ENCODE measurements around the gene MRPL14. TPM values are rescaled to one million over a fixed set of nuclear protein-coding genes. Genes with fewer than 3 reads are reported as not detected.

Gene MRPL14
- total RNA-seq, 1 experiment from 2014 or later: 103 TPM

DNA sequence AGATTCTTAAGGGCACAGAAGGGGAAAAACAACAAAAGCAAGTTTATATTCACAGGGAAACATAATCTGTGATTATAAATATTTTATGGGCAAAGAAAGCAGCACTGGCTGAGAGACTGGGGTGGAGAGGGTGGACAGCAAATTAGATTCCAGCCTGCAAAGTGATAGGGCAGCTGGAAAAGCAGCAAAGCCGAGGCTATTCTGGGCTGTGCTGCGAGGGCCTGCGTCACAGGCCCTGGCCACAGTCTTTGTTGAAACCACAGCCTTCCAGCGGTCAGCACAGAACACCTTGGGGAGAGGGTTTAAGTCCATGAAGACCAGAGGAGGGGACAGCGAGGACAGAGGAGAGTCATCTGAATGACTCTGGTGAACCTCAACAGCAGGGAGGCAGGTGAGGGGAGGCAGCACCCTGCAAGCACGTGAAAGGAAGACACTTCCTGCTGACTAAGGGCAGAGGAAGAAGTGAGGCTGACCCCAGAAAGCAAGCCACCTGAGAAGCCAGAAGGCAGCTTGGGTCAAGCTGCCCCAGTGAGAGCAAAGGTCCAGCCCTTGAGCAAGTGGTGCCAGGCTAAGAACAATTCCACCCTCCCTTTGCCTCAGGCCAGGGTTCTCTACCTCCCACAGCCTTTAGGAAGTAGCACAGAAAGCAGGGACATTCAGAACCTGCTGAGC is 17.1 kb downstream of the MRPL14 start:
- no peak overlapping the region for H3K27ac Mint-ChIP-seq (ENCODE audit: unreplicated experiment)
- peaks cover 43% of the 10 kb centered on the region for H3K4me1 Mint-ChIP-seq (ENCODE audit: low read depth, unreplicated experiment)
- peaks cover 69% of the 10 kb centered on the region for H3K36me3 Mint-ChIP-seq (ENCODE audit: insufficient read depth, unreplicated experiment)
- no peaks in the 10 kb centered on the region for H3K9me3 Mint-ChIP-seq (ENCODE audit: low read depth, unreplicated experiment)
- no peak overlapping the region for H3K4me3 Mint-ChIP-seq (ENCODE audit: low read depth, unreplicated experiment)
- CTCF ChIA-PET: interaction anchor here (0.6 to 0.7 kb wide), 3 partner anchors 14 to 411 kb away, joined by 3 to 7 read pairs (median 4); no protein-coding TSS in a partner anchor
- H3K27me3 Mint-ChIP-seq (ENCODE audit: unreplicated experiment): no peaks in the 10 kb centered on the region
- no TSS peak for BruUV-seq (replicated peaks)
- intact Hi-C loops (cut with micrococcal nuclease; ENCODE audit: unreplicated experiment): no loop called here
- TF ChIP-seq, protein P1, sequence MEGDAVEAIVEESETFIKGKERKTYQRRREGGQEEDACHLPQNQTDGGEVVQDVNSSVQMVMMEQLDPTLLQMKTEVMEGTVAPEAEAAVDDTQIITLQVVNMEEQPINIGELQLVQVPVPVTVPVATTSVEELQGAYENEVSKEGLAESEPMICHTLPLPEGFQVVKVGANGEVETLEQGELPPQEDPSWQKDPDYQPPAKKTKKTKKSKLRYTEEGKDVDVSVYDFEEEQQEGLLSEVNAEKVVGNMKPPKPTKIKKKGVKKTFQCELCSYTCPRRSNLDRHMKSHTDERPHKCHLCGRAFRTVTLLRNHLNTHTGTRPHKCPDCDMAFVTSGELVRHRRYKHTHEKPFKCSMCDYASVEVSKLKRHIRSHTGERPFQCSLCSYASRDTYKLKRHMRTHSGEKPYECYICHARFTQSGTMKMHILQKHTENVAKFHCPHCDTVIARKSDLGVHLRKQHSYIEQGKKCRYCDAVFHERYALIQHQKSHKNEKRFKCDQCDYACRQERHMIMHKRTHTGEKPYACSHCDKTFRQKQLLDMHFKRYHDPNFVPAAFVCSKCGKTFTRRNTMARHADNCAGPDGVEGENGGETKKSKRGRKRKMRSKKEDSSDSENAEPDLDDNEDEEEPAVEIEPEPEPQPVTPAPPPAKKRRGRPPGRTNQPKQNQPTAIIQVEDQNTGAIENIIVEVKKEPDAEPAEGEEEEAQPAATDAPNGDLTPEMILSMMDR (IDR thresholded peaks at IDR 0.05; ENCODE audit: unreplicated experiment): no peak
- DNase-seq: no peak

- Mint-ChIP-seq H3K4me1 (ENCODE audit: low read depth, unreplicated experiment) (peaks cover 39% of the 10 kb centered on the region), H3K27ac (ENCODE audit: unreplicated experiment) (no peak overlapping the region), H3K36me3 (ENCODE audit: insufficient read depth, unreplicated experiment) (peaks cover 75% of the 10 kb centered on the region), H3K27me3 (ENCODE audit: unreplicated experiment) (no peaks in the 10 kb centered on the region), H3K9me3 (ENCODE audit: low read depth, unreplicated experiment) (no peaks in the 10 kb centered on the region), H3K4me3 (ENCODE audit: low read depth, unreplicated experiment) (no peak overlapping the region)
- intact Hi-C loops (cut with micrococcal nuclease; ENCODE audit: unreplicated experiment): no loop called here
- CTCF ChIA-PET: no interaction called here
- TF ChIP-seq, protein P1 (IDR thresholded peaks at IDR 0.05; ENCODE audit: unreplicated experiment): no peak
- BruUV-seq (replicated peaks): no TSS peak
- DNase-seq: no peak
Measured at GRCh38 chr6:44109212-44109611, 18.0 kb downstream of the MRPL14 start.

DNA sequence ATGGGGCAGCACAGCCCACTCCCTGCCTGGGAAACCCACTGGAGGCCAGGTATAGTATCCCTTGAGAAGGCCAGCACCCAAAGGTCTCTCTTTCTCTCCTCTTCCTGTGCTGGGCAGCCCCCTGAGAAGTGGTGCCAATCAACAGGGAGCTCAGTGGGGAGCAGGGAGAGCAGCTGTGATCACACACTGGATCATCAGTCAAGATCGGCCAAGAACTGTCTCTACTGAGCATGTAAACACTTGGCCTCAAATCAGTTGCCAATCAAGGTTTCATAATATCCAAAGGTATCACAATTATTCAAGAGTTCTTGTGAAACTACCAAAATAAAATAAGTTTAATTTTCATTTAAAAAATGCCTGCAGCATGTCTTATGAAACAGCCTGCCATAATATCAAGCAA is 18.8 kb downstream of the MRPL14 start:
- no peak for DNase-seq
- no TSS peak for BruUV-seq (replicated peaks)
- Mint-ChIP-seq H3K27me3 (ENCODE audit: unreplicated experiment) (no peaks in the 10 kb centered on the region), H3K4me3 (ENCODE audit: low read depth, unreplicated experiment) (no peak overlapping the region), H3K27ac (ENCODE audit: unreplicated experiment) (no peak overlapping the region), H3K36me3 (ENCODE audit: insufficient read depth, unreplicated experiment) (peaks cover 78% of the 10 kb centered on the region), H3K9me3 (ENCODE audit: low read depth, unreplicated experiment) (no peaks in the 10 kb centered on the region), H3K4me1 (ENCODE audit: low read depth, unreplicated experiment) (peaks cover 39% of the 10 kb centered on the region)
- CTCF ChIA-PET: interaction anchor here (0.6 to 1.0 kb wide), 2 partner anchors 10 to 1197 kb away, joined by 3 to 12 read pairs; no protein-coding TSS in a partner anchor
- intact Hi-C loops (cut with micrococcal nuclease; ENCODE audit: unreplicated experiment): no loop called here
- TF ChIP-seq, protein P1 (IDR thresholded peaks at IDR 0.05; ENCODE audit: unreplicated experiment): no peak

- Mint-ChIP-seq H3K4me3 (ENCODE audit: low read depth, unreplicated experiment) (no peak overlapping the region), H3K9me3 (ENCODE audit: low read depth, unreplicated experiment) (no peaks in the 10 kb centered on the region), H3K4me1 (ENCODE audit: low read depth, unreplicated experiment) (peaks cover 43% of the 10 kb centered on the region), H3K36me3 (ENCODE audit: insufficient read depth, unreplicated experiment) (peaks cover 88% of the 10 kb centered on the region), H3K27me3 (ENCODE audit: unreplicated experiment) (no peaks in the 10 kb centered on the region), H3K27ac (ENCODE audit: unreplicated experiment) (no peak overlapping the region)
- intact Hi-C loops (cut with micrococcal nuclease; ENCODE audit: unreplicated experiment): no loop called here
- TF ChIP-seq, protein P1 (IDR thresholded peaks at IDR 0.05; ENCODE audit: unreplicated experiment): no peak
- DNase-seq: no peak
- no TSS peak for BruUV-seq (replicated peaks)
- CTCF ChIA-PET: no interaction called here
Measured at GRCh38 chr6:44107017-44107416, 20.2 kb downstream of the MRPL14 start.

All from Calu3 (cell line).